HG02973 (cell line): ENCODE results near the gene RPTOR.

ENCODE experiments used
- ATAC-seq: cut with Tn5 transposase; IDR thresholded peaks from one replicate; pipeline ENCODE4 v1.9.1; 2021; ENCODE audit warnings: moderate library complexity; ENCODE audit not compliant: unreplicated experiment

RPTOR gene

GRCh38 chr17:80709090-80709695, 164.6 kb downstream of the RPTOR start:
- no peak for ATAC-seq

DNA sequence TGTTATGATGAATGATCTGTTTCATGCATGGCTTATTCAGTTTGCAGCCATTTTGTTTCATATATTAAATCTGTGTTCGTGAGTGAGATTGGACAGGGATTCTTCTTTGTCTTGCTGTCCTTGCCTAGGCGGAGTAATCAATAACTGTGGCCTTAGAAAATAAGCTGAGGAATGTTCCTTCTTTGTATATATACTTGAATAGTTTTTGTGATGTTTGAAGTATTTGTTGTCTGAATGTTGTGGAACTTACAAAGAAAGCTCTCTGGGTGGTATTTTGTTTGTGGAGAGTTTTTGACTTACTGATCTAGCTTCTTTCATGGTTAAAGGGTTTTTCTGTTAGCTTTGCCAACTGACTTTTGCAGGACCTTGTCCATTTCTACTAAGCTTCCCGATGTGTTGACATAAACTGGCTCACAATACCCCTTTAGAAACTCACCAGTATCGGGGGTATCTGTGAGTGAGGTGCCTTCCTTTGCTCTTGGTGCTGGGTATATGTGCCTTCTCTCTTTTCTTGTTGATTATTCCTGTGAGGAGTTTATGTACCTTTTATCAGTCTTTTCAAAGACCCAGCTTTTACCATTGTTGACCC, 166.2 kb downstream of the RPTOR start:
- no peak for ATAC-seq

- ATAC-seq, result no peak
Measured at GRCh38 chr17:80712089-80712488, 167.5 kb downstream of the RPTOR start.

DNA sequence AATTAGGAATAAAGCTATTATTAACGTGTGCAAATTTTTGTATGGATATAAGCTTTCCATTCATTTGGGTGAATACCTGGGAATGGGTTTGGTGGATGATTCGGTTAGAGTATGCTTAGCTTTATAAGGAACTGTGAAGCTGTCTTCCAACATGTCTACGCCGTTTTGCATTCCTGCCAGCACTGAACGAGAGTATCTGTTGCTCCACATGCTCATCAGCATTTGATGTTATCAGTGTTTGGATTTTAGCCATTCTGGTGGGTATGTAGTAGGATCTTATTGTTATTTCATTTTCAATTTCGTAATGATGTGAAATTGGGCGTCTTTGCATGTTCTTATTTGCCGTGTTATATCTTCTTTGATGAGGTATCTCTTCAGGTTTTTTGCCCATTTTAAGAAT, 168.0 kb downstream of the RPTOR start:
- ATAC-seq, result no peak

GRCh38 chr17:80716986-80717719, 172.5 kb downstream of the RPTOR start:
- no peak for ATAC-seq

- no peak for ATAC-seq
Measured at GRCh38 chr17:80717720-80718083, 173.1 kb downstream of the RPTOR start.

GRCh38 chr17:80718428-80718827, 173.8 kb downstream of the RPTOR start:
- no peak for ATAC-seq

DNA sequence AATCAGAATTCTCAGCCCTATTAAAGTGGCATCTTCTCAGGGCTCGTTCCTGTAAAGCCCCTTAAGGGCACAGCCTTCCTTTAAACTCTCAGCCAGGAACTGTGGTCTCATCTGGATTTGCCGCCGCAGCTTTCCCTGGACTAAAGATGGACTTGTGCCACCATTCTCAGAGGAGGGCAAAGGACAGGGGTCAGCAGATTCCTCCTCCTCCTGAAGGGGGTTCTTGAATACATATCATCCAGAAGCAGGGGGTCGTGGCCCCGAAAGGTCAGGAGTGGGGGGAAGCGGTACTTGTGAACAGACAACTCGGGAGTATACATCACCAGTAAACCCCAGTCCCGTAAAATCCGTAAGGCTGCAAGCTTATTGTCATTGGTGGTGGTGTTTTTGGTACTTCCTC, 174.8 kb downstream of the RPTOR start:
- ATAC-seq, result no peak

GRCh38 chr17:80720610-80721577, 176.3 kb downstream of the RPTOR start:
- ATAC-seq, result no peak

DNA sequence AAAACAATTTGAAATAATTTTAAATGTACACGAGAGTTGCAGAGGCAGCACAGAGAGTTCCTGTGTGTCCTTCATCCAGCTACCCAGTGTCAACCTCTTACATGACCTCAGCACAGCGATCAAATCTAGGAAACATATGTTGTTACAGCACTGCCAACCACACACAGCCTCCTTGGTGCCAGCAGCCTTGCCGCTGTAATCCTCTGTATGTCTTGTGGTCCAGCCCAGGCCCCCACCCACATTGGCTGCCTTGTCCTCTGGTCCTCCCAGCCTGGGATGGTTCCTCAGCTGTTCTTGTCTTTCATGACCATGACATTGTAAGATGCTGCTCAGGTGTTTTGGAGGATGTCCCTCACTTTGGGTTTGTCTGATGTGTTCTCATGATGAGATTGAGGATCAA, 178.0 kb downstream of the RPTOR start:
- ATAC-seq, result no peak

GRCh38 chr17:80724775-80725266, 180.2 kb downstream of the RPTOR start:
- ATAC-seq, result no peak

DNA sequence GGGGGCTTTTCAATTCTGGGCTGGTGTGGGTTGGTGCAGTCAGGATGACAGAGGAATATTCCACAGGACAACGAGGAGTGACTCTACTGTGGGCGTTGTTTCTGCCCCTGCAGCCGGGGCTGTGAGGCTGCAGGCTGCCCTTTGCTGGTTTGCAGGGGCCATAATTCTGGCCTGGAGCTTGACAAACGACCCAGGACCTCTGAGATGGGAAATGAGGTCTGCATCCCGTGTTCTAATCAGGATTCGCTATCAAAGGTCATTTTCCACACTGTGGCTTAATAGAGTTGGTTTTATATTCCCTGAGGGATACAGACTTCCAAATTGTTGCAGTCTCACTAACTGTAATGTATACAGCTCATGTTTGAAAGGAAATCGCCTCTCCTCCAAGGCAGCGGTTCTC, 180.9 kb downstream of the RPTOR start:
- ATAC-seq, result no peak

- no peak for ATAC-seq
Measured at GRCh38 chr17:80726558-80727408, 182.1 kb downstream of the RPTOR start.

- no peak for ATAC-seq
Measured at GRCh38 chr17:80727409-80727755, 182.7 kb downstream of the RPTOR start.

- no peak for ATAC-seq
Measured at GRCh38 chr17:80729016-80729415, 184.4 kb downstream of the RPTOR start.

- ATAC-seq, result no peak
Measured at GRCh38 chr17:80729761-80730160, 185.1 kb downstream of the RPTOR start.

- ATAC-seq, result no peak
Measured at GRCh38 chr17:80730739-80731138, 186.1 kb downstream of the RPTOR start.

GRCh38 chr17:80731323-80731722, 186.7 kb downstream of the RPTOR start:
- no peak for ATAC-seq

DNA sequence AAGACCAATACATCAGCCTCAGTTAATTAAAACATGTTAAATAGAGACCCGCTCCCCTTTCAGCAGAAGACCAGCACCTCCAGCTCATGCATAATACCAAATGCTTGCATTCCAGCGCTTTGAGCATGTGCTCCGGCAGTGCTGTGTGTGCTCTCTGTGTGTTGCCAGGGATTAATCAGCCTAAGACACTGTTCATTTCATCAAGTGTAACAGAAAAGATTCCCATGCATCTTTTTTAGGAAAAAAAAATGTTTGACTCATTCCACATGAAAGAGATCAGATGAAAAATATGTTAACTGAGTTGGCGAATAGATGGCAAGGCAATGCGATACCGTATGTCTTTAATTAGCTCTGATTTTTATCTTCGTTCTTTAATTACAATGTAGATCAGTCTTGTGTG, 187.6 kb downstream of the RPTOR start:
- ATAC-seq, result no peak
